GM10248 (cell line): Measurements from ENCODE around the gene ZNF629.

Experiments used
- CTCF ChIA-PET: fragments of 300-600 bp; sonication (Branson Sonifier 250); formaldehyde crosslinking; extraction: SDS; loops from one replicate; lab custom pipeline; 2021; ENCODE audit warnings: antibody characterized with exemption; lab: Yijun Ruan, JAX
- POLR2A ChIA-PET: fragments of 350-650 bp; sonication (Branson Sonifier 250); formaldehyde crosslinking; extraction: SDS; loops from one replicate; lab custom pipeline; 2020; ENCODE audit warnings: antibody characterized with exemption; lab: Yijun Ruan, JAX
- DNase-seq: peaks from one replicate; pipeline ENCODE4 v3.0.0; 2012; ENCODE audit errors: extremely low spot score
- CTCF ChIP-seq: IDR thresholded peaks from 2 replicates; pipeline ENCODE4 v1.5.1; 2012; ENCODE audit warnings: mild to moderate bottlenecking, low read depth; ENCODE audit errors: extremely low read depth, missing control alignments, control extremely low read depth

ZNF629 gene

GRCh38 chr16:30760577-30761426 is 26.2 kb downstream of the ZNF629 start:
- ChIA-PET POLR2A (interaction anchor here (1.4 kb wide), 1 partner anchor 13 kb away, joined by 6 read pairs; the partner anchor contains the start of gene PHKG2), CTCF (interaction anchor here (0.9 to 2.2 kb wide), 6 partner anchors 10 to 107 kb away, joined by 3 to 7 read pairs (median 4); partner anchors contain the start of gene PHKG2)
- TF ChIP-seq CTCF, result no peak
- no peak for DNase-seq

- TF ChIP-seq CTCF, result no peak
- POLR2A ChIA-PET, result interaction anchor here (1.3 to 1.4 kb wide), 2 partner anchors 8 to 12 kb away, joined by 3 to 6 read pairs; partner anchors contain the start of gene PHKG2
- CTCF ChIA-PET, result interaction anchor here (0.8 to 2.2 kb wide), 9 partner anchors 9 to 108 kb away, joined by 3 to 7 read pairs (median 3); partner anchors contain the start of gene PHKG2
- no peak for DNase-seq
Measured at GRCh38 chr16:30760001-30760559, 26.9 kb downstream of the ZNF629 start.

DNA sequence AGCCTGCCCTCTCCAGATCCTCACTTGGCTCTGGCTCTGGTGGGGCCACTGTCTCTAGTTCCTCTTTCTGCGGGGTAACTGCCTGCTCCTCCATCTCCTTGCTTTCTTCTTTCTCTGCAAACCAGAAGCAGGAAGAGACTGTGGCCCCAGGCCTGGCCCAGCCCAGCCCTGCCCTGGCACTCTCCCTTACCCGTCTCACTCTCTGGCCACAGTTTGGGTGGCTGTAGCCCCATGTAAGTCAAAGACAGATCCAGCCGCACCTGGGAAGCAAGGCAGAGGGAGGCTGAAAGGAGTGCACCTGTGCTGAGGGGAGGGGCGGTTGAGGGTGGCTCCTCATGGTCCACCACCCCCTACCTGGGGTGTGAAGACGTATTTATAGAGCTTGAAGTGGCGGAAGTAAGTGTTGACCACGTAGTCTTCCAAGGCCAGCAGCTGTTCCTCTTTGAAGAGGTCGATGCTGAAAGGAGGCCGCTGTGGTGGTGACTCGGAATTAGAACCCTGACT is 28.0 kb downstream of the ZNF629 start:
- ChIA-PET POLR2A (interaction anchor here (1.3 to 1.4 kb wide), 2 partner anchors 9 to 11 kb away, joined by 3 to 6 read pairs; partner anchors contain the start of gene PHKG2), CTCF (interaction anchor here (0.8 to 2.2 kb wide), 8 partner anchors 10 to 143 kb away, joined by 3 to 7 read pairs (median 3); partner anchors contain the start of gene PHKG2)
- DNase-seq, result no peak
- no peak for TF ChIP-seq CTCF

- CTCF ChIA-PET, result no interaction called here
- TF ChIP-seq CTCF, result no peak
- POLR2A ChIA-PET, result no interaction called here
- DNase-seq, result no peak
Measured at GRCh38 chr16:30757316-30757715, 29.7 kb downstream of the ZNF629 start.

GRCh38 chr16:30756781-30757100 is 30.3 kb downstream of the ZNF629 start:
- DNase-seq, result no peak
- ChIA-PET POLR2A (no interaction called here), CTCF (no interaction called here)
- no peak for TF ChIP-seq CTCF

DNA sequence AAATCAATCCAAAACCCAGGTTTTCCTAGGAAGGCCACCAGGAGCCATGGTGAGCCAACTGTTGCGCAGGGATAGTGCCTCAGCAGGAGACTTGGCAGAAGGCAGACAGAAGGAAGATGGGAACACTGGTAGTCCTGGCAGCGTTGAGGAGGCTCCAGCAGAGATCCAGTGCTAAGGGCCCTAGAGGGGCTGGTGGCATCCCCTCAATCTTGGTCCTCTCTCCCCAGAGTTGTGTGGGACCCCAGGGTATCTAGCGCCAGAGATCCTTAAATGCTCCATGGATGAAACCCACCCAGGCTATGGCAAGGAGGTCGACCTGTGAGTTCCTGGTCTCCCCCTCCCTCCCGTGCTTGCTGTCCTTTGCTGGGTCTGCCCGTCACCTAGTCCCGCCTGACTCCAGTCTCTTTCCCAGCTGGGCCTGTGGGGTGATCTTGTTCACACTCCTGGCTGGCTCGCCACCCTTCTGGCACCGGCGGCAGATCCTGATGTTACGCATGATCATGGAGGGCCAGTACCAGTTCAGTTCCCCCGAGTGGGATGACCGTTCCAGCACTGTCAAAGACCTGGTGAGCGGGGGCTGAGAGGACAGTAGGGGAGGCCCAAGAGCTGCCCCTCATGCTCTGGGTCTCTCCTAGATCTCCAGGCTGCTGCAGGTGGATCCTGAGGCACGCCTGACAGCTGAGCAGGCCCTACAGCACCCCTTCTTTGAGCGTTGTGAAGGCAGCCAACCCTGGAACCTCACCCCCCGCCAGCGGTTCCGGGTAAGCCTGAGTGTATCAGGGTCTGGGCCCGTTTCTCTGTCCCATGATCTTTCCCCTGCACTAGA is 30.8 kb downstream of the ZNF629 start:
- TF ChIP-seq CTCF, result no peak
- CTCF ChIA-PET, result no interaction called here
- no peak for DNase-seq
- POLR2A ChIA-PET, result no interaction called here
